Muscle of leg (tissue), 11 donors: ENCODE data around the gene MRPL42. TPM values are rescaled to one million over a fixed set of nuclear protein-coding genes. Genes with fewer than 3 reads are reported as not detected.
A peak's percentile ranks its signal among the peaks of the same experiment; 100 is the strongest.

Experiments used
- DNase-seq: peaks from one replicate; pipeline ENCODE4 v3.0.0; 2013
- H3K27ac ChIP-seq: one replicate; pipeline ENCODE4 v1.5.1; 2013; ENCODE audit warnings: mild to moderate bottlenecking, low read length, control low read depth
- H3K27me3 ChIP-seq: one replicate; pipeline ENCODE4 v1.6.1; 2013; ENCODE audit warnings: low read length; ENCODE audit not compliant: control insufficient read depth, insufficient read depth
- H3K36me3 ChIP-seq: one replicate; pipeline ENCODE4 v1.6.1; 2013; ENCODE audit warnings: low read length; ENCODE audit not compliant: control insufficient read depth, insufficient read depth
- H3K4me1 ChIP-seq: one replicate; pipeline ENCODE4 v1.6.1; 2013; ENCODE audit warnings: low read length; ENCODE audit not compliant: control insufficient read depth, insufficient read depth
- H3K4me3 ChIP-seq: one replicate; pipeline ENCODE4 v1.5.1; 2013; ENCODE audit warnings: low read length, control low read depth
- H3K9me3 ChIP-seq: replicated peaks from 2 replicates; pipeline ENCODE4 v1.6.1; 2013; ENCODE audit warnings: low read depth, low read length; ENCODE audit not compliant: control insufficient read depth
- WGBS: methylation state at CpG from one replicate; pipeline ENCODE4 v1.1.5; 2013; ENCODE audit warnings: missing lambda C conversion rate; ENCODE audit not compliant: insufficient coverage; 5-methylcytosine and 5-hydroxymethylcytosine counted together
- polyA plus RNA-seq, 8 donors: library from polyadenylated mRNA; unstranded; fragments of 120-200 nt; gene quantifications; one replicate each; pipeline versions ENCODE4 v1.2.1 to v1.2.3, GENCODE V29; 2013; ENCODE audit warnings: inconsistent platforms in 1 of 8, low replicate concordance in 1 of 8; ENCODE audit not compliant: insufficient read length in 8 of 8, insufficient read depth in 1 of 8
- total RNA-seq: library from RNA; stranded (reverse); fragments of 120-200 nt; gene quantifications from one replicate; pipeline ENCODE4 v1.2.4, GENCODE V29; 2013

The MRPL42 gene
- total and polyA plus RNA-seq, 9 donors: 29.5 to 44.9 (median 31.8) TPM

GRCh38 chr12:93460902-93461301 is 6.4 kb upstream of the MRPL42 start:
- Histone ChIP-seq H3K27me3 (no peaks in the 10 kb centered on the region), H3K9me3 (no peaks in the 10 kb centered on the region), H3K27ac (no peak overlapping the region), H3K4me3 (no peak overlapping the region), H3K36me3 (no peaks in the 10 kb centered on the region), H3K4me1 (no peaks in the 10 kb centered on the region)
- 59% methylated on average over 7 of the region's 7 CpGs for WGBS
- DNase-seq: no peak

- Histone ChIP-seq H3K9me3 (no peaks in the 10 kb centered on the region), H3K4me1 (no peaks in the 10 kb centered on the region), H3K27me3 (no peaks in the 10 kb centered on the region), H3K27ac (no peak overlapping the region), H3K4me3 (no peak overlapping the region), H3K36me3 (no peaks in the 10 kb centered on the region)
- no peak for DNase-seq
- 62% methylated on average over 2 of the region's 3 CpGs for WGBS
These were observed 5.8 kb upstream of the MRPL42 start for GRCh38 chr12:93461503-93461902.

GRCh38 chr12:93465841-93466240 is 1.5 kb upstream of the MRPL42 start:
- H3K27ac ChIP-seq: no peak overlapping the region
- WGBS: 83% methylated on average over 2 of the region's 5 CpGs
- peaks cover 5% of the 10 kb centered on the region for H3K36me3 ChIP-seq
- peaks cover 7% of the 10 kb centered on the region for H3K4me1 ChIP-seq
- H3K9me3 ChIP-seq: no peaks in the 10 kb centered on the region
- H3K4me3 ChIP-seq: no peak overlapping the region
- DNase-seq: no peak
- H3K27me3 ChIP-seq: no peaks in the 10 kb centered on the region

GRCh38 chr12:93466625-93467350 is 526 bp upstream of the MRPL42 start:
- H3K4me3 ChIP-seq: peak overlapping the region; percentile 96
- peak; percentile 24 for DNase-seq
- H3K27ac ChIP-seq: no peak overlapping the region
- H3K27me3 ChIP-seq: no peaks in the 10 kb centered on the region
- H3K9me3 ChIP-seq: no peaks in the 10 kb centered on the region
- H3K36me3 ChIP-seq: peaks cover 5% of the 10 kb centered on the region
- WGBS: 100% methylated on average over 1 of the region's 9 CpGs
- peaks cover 7% of the 10 kb centered on the region for H3K4me1 ChIP-seq

GRCh38 chr12:93468008-93468371 is 676 bp downstream of the MRPL42 start:
- no peaks in the 10 kb centered on the region for H3K9me3 ChIP-seq
- no peaks in the 10 kb centered on the region for H3K27me3 ChIP-seq
- WGBS: 0% methylated on average over 1 of the region's 7 CpGs
- DNase-seq: no peak
- H3K4me3 ChIP-seq: peak overlapping the region; percentile 96
- H3K36me3 ChIP-seq: peaks cover 7% of the 10 kb centered on the region
- peaks cover 7% of the 10 kb centered on the region for H3K4me1 ChIP-seq
- peak overlapping the region; percentile 98 for H3K27ac ChIP-seq

- Histone ChIP-seq H3K9me3 (no peaks in the 10 kb centered on the region), H3K27ac (no peak overlapping the region), H3K4me3 (no peak overlapping the region), H3K4me1 (peaks cover 7% of the 10 kb centered on the region), H3K36me3 (peaks cover 12% of the 10 kb centered on the region), H3K27me3 (no peaks in the 10 kb centered on the region)
- no peak for DNase-seq
These were observed 2.1 kb downstream of the MRPL42 start for GRCh38 chr12:93469386-93469785.

- Histone ChIP-seq H3K9me3 (no peaks in the 10 kb centered on the region), H3K27me3 (no peaks in the 10 kb centered on the region), H3K4me1 (no peaks in the 10 kb centered on the region), H3K36me3 (peaks cover 36% of the 10 kb centered on the region), H3K27ac (no peak overlapping the region), H3K4me3 (no peak overlapping the region)
- DNase-seq: no peak
These were observed 9.2 kb downstream of the MRPL42 start for GRCh38 chr12:93476555-93476954.

GRCh38 chr12:93482721-93483120 is 15.4 kb downstream of the MRPL42 start:
- no peaks in the 10 kb centered on the region for H3K4me1 ChIP-seq
- H3K36me3 ChIP-seq: peaks cover 53% of the 10 kb centered on the region
- no peak for DNase-seq
- H3K27me3 ChIP-seq: no peaks in the 10 kb centered on the region
- H3K4me3 ChIP-seq: no peak overlapping the region
- no peak overlapping the region for H3K27ac ChIP-seq
- no peaks in the 10 kb centered on the region for H3K9me3 ChIP-seq
- WGBS: 92% methylated on average over 5 of the region's 5 CpGs

- H3K9me3 ChIP-seq: no peaks in the 10 kb centered on the region
- peaks cover 48% of the 10 kb centered on the region for H3K36me3 ChIP-seq
- no peak for DNase-seq
- no peaks in the 10 kb centered on the region for H3K27me3 ChIP-seq
- WGBS: no CpG with 5 or more reads among the region's 4 CpGs
- no peaks in the 10 kb centered on the region for H3K4me1 ChIP-seq
- no peak overlapping the region for H3K4me3 ChIP-seq
- no peak overlapping the region for H3K27ac ChIP-seq
These were observed 16.0 kb downstream of the MRPL42 start for GRCh38 chr12:93483151-93483807.

- WGBS: 89% methylated on average over 3 of the region's 8 CpGs
- Histone ChIP-seq H3K27me3 (no peaks in the 10 kb centered on the region), H3K27ac (no peak overlapping the region), H3K4me3 (no peak overlapping the region), H3K36me3 (peaks cover 46% of the 10 kb centered on the region), H3K9me3 (no peaks in the 10 kb centered on the region), H3K4me1 (no peaks in the 10 kb centered on the region)
- no peak for DNase-seq
These were observed 17.1 kb downstream of the MRPL42 start for GRCh38 chr12:93484315-93484981.
